ENCODE measurements around the gene TMEM242. TPM values are rescaled to one million over a fixed set of nuclear protein-coding genes. Genes with fewer than 3 reads are reported as not detected.

TMEM242 gene
- total RNA-seq, 1 experiment from 2014 or later = 9.4 TPM

GRCh38 chr6:157268396-157268795 is 54.9 kb downstream of the TMEM242 start:
- intact Hi-C loops (cut with micrococcal nuclease) = no loop called here
- Mint-ChIP-seq H3K36me3 (ENCODE audit: insufficient read depth, unreplicated experiment) (no peaks in the 10 kb centered on the region), H3K4me1 (ENCODE audit: insufficient read depth, unreplicated experiment) (no peaks in the 10 kb centered on the region), H3K9me3 (ENCODE audit: unreplicated experiment) (peaks cover 12% of the 10 kb centered on the region), H3K27ac (ENCODE audit: low read depth, unreplicated experiment) (no peak overlapping the region), H3K27me3 (ENCODE audit: insufficient read depth, unreplicated experiment) (no peaks in the 10 kb centered on the region), H3K4me3 (ENCODE audit: unreplicated experiment) (no peak overlapping the region)
- ChIA-PET POLR2A (no interaction called here), CTCF (no interaction called here)
- TF ChIP-seq CTCF (IDR thresholded peaks at IDR 0.05; ENCODE audit: unreplicated experiment) = no peak
- no TSS peak for BruUV-seq (replicated peaks)
- no peak for DNase-seq (ENCODE audit: unreplicated experiment)

GRCh38 chr6:157267654-157268053 is 55.7 kb downstream of the TMEM242 start:
- H3K36me3 Mint-ChIP-seq (ENCODE audit: insufficient read depth, unreplicated experiment) = no peaks in the 10 kb centered on the region
- H3K27me3 Mint-ChIP-seq (ENCODE audit: insufficient read depth, unreplicated experiment) = no peaks in the 10 kb centered on the region
- H3K9me3 Mint-ChIP-seq (ENCODE audit: unreplicated experiment) = peaks cover 12% of the 10 kb centered on the region
- ChIA-PET CTCF (no interaction called here), POLR2A (no interaction called here)
- TF ChIP-seq CTCF (IDR thresholded peaks at IDR 0.05; ENCODE audit: unreplicated experiment) = no peak
- H3K27ac Mint-ChIP-seq (ENCODE audit: low read depth, unreplicated experiment) = no peak overlapping the region
- intact Hi-C loops (cut with micrococcal nuclease) = no loop called here
- no peak for DNase-seq (ENCODE audit: unreplicated experiment)
- BruUV-seq (replicated peaks) = no TSS peak
- H3K4me1 Mint-ChIP-seq (ENCODE audit: insufficient read depth, unreplicated experiment) = no peaks in the 10 kb centered on the region
- no peak overlapping the region for H3K4me3 Mint-ChIP-seq (ENCODE audit: unreplicated experiment)

GRCh38 chr6:157267109-157267611 is 56.2 kb downstream of the TMEM242 start:
- intact Hi-C loops (cut with micrococcal nuclease) = no loop called here
- H3K9me3 Mint-ChIP-seq (ENCODE audit: unreplicated experiment) = peaks cover 12% of the 10 kb centered on the region
- ChIA-PET POLR2A (no interaction called here), CTCF (no interaction called here)
- no peaks in the 10 kb centered on the region for H3K27me3 Mint-ChIP-seq (ENCODE audit: insufficient read depth, unreplicated experiment)
- BruUV-seq (replicated peaks) = no TSS peak
- no peak for DNase-seq (ENCODE audit: unreplicated experiment)
- no peak for TF ChIP-seq CTCF (IDR thresholded peaks at IDR 0.05; ENCODE audit: unreplicated experiment)
- H3K4me1 Mint-ChIP-seq (ENCODE audit: insufficient read depth, unreplicated experiment) = no peaks in the 10 kb centered on the region
- no peak overlapping the region for H3K27ac Mint-ChIP-seq (ENCODE audit: low read depth, unreplicated experiment)
- H3K4me3 Mint-ChIP-seq (ENCODE audit: unreplicated experiment) = no peak overlapping the region
- H3K36me3 Mint-ChIP-seq (ENCODE audit: insufficient read depth, unreplicated experiment) = no peaks in the 10 kb centered on the region

GRCh38 chr6:157266274-157267101 is 56.8 kb downstream of the TMEM242 start:
- Mint-ChIP-seq H3K9me3 (ENCODE audit: unreplicated experiment) (peaks cover 12% of the 10 kb centered on the region), H3K27ac (ENCODE audit: low read depth, unreplicated experiment) (no peak overlapping the region), H3K4me1 (ENCODE audit: insufficient read depth, unreplicated experiment) (no peaks in the 10 kb centered on the region), H3K36me3 (ENCODE audit: insufficient read depth, unreplicated experiment) (no peaks in the 10 kb centered on the region), H3K4me3 (ENCODE audit: unreplicated experiment) (no peak overlapping the region), H3K27me3 (ENCODE audit: insufficient read depth, unreplicated experiment) (no peaks in the 10 kb centered on the region)
- CTCF ChIA-PET = interaction anchor here (0.6 kb wide), 1 partner anchor 716 kb away, joined by 3 read pairs; no protein-coding TSS in a partner anchor
- no peak for DNase-seq (ENCODE audit: unreplicated experiment)
- TF ChIP-seq CTCF (IDR thresholded peaks at IDR 0.05; ENCODE audit: unreplicated experiment) = no peak
- intact Hi-C loops (cut with micrococcal nuclease) = no loop called here
- BruUV-seq (replicated peaks) = no TSS peak
- POLR2A ChIA-PET = no interaction called here
